GM20431 (cell line): ENCODE measurements around the gene DNAH10.

Experiments
- in situ Hi-C: fragments of 300-500 bp; cut with MseI, MboI; formaldehyde crosslinking; loops from one replicate; pipeline ENCODE4 v1.15.0; 2020; ENCODE audit warnings: low sequenced_read_pairs; ENCODE audit not compliant: unreplicated experiment

DNAH10 gene

DNA sequence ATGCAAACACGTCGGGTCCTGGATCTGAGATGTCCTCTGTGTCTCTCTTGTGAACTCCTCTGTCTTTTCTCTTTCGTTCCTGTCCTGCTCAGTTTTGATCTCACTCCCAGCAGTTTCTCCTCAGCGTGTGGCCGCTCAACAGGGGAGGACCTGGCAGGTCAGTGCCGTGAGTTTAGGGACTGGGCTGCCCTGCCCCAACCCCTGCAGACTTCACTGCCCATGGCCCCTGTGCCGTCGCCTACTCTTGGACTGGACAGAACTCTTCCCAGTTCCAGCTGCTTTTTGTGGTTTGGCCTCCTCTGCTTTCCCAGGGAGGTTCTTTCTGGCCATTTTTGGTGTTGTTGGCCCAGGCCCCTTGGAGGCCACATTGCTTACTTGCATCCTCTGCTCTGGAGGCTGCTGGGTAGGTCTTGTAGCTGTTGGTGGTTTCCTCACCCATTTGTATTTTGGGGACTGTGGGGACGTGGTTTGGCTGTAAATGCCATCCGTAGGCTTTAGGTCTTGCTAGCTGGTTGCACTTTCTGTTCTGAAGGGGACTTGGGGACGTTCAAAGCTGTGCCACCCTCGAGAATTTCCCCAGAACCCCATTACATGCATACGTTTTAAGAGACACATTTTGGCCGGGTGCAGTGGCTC lies 20.0 kb upstream of the DNAH10 start:
- in situ Hi-C loops = no loop called here

DNA sequence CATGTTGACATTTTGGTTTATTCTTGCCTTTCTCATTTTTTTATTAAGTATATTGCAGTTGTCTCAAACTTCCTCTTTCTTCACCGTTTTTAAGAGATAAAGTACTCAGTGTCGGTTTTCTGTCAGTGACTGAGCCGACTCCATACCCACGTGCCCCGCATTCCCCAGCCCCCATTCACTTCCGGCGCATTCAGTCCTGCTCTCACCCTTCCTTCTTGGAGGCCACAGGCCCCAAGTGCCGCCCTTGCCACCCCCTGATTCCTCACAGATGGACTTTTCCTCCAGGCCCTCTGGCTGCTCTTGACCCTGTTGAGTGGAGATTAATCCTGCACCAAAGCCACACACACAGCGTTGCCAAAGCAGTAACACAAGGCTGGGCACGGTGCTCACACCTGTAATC lies 19.1 kb upstream of the DNAH10 start:
- in situ Hi-C loops = no loop called here

DNA sequence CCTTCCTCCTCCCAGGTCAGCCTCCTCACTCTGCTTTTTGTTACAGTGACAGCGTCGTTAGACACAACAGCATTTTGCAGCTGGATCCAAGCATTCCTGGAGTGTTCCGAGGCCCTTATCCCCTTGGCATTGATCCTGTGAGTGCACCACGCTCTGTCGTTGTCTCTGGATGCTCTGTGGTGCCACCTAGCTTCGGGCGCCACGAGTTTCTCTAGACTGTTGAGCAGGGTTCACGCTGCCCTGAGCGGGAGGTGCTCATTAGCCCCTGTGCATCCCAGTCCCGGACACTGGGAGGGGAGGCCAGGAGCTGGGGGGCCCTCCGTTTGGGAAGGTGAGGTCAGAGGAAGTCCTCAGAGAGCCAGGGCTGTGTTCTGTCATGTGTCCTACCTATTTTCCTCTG lies 17.3 kb upstream of the DNAH10 start:
- in situ Hi-C loops = no loop called here

DNA sequence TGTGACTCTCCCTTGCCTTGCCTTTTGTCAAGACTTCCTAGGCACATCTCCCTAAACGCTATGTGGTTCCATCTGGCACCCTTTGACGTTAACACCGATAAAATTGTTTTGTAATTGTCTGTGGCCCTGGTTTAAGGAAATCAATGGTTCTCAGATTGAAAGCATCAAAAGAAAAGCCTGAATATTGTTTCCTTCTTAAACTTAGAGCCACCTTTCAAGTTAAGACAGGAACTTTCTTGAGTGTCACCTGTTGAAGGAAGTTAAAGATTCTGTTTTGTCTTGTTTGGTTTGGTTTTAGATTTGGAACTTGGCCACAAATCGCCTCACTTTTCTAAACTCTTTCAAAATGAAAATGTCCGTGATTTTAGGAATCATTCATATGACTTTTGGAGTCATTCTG lies 14.8 kb upstream of the DNAH10 start:
- in situ Hi-C loops = no loop called here

DNA sequence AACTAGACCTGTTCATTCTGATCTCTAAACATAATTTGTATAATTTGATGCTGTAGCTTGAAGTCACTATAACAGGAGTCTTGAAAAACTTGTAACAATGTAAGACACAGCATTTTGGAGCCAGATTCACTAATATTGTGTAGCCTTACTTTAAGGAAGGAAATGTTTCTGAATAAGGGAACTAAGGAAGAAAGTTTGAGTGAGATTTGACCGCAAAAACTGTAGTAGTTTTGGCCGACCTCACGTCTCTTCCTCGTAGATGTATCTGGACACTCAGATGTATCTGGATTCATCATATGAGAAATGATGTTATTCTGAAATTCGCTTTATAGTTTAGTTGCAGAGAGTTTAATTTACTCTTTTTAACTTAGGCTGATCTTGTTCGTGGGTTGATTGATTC lies 13.9 kb upstream of the DNAH10 start:
- in situ Hi-C loops = no loop called here

DNA sequence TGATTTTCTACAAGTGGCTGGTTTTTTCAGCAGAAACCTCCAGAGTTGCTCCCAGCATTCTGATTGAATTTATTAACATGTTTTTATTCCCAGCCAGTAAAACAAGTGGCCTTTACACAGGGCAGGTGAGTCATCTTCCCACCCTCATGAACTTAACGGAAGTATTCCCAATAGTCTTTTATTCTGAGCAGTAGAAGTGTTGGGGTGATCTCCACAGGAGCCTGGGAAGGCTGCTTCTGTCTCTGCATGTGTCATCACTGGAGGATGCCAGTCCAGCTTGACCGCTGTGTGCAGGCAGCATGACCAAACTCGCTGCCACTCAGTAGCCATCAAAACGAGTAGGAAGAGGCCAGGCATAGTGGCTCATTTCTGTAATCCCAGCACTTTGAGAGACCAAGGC lies 13.4 kb upstream of the DNAH10 start:
- in situ Hi-C loops = no loop called here

DNA sequence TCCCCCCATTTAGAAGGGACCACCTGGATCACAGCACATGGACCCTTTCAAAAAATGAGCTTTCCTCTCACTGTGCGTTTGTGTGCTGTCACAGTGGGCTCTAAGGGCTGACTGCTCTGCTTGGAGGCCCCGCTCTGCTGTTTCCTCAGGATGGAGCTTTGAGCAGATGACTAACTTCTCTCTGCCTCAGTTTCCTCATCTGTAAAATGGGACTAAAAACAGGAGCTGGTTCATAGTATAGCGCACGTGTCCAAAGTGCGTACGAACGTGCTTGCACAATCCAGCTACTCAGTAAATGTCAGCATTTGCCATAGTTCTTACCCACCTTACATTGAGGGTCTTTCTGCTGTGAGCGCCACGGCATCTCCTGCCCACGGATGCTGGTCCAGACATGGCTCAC lies 12.7 kb upstream of the DNAH10 start:
- in situ Hi-C loops = no loop called here

DNA sequence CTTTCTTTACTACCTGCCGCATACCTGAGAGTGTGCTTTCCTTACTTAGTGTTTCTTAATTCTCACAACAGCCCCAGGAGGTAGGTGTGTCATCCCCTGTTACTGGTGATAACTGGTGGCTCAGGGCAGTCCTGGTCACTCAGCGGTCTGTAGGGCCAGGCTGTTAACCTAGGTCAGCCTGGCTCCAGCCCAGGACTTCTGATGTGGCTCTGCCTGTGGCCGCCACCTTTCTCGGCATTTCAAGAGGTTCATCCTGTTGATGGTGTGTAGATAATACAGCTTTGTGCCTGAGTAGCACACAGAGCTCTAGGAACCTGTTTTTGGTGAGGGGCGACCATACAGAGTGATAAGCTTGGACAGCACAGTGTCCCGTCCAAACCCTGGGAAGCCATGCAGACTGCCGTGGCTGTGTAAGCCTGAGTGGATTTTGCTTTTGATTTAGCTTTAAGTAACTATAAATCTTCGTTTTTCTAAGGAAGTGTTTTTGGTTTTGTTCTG lies 11.9 kb upstream of the DNAH10 start:
- in situ Hi-C loops = no loop called here

DNA sequence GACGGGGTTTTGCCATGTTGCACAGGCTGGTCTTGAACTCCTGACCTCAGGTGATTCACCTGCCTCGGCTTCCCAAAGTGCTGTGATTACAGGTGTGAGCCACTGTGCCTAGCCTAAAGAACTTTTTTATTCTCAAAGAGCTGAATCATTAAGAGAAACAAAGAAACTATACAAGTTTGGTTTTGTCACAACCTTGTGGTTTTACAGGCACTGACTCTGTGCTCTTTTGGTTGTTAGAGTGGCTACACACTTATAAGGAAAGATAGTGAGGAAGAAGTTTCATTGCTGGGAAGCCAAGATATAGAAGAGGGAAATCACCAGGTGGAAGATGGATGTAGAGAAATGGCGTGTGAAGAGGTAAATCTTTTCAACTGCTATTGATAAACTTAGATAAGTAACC lies 10.1 kb upstream of the DNAH10 start:
- in situ Hi-C loops = no loop called here

DNA sequence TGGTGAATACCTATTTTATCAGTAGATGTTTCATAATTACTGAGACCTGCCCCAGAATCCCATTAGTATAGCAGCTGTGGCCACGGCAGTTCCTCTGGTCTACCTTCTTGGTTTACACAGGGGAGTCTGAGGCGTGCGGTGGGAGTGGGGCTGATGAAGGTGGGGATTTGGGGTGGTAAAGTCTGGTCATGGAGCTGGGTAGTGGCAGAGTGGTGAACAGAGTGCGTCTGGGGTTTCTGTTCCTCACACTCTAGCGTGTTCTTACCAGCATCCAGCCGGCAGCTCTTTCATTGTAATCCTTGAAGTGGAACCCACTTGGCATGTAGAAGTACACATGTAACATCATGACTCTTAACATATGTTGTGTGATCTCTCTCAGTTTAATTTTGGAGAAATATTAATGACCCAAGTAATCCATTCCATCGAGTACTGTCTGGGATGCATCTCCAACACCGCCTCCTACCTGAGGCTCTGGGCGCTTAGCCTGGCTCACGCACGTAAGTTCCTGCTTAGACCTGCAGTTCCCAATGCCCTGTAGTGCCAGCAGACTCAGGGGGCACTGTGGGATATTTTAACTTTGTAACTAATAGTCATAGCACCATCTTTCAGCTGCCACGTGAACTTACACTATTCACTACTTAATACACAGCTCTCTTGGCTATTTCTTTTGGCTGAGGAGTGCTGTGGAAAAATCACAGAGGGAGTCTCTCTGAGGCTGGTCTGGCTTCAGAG lies 7.9 kb upstream of the DNAH10 start:
- in situ Hi-C loops = no loop called here

DNA sequence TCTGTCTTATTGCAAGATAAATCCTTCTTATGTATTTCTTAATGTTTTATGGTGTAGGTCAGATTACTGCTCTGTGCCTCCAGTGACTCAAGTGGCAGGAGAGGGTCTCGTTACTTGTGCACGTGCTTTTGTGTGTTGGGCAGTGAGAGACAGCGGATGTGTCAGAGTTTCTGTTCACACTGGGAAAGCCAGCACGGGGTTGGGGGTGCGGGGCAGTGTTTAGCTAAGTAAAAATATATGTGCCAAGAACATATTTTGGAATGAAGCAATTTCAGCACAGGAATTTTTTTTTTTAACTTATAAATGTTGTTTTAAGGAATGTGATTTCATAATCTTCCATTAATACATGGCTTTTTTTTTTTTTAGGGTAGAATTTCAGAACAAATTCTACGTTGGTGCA lies 4.5 kb upstream of the DNAH10 start:
- in situ Hi-C loops = no loop called here

DNA sequence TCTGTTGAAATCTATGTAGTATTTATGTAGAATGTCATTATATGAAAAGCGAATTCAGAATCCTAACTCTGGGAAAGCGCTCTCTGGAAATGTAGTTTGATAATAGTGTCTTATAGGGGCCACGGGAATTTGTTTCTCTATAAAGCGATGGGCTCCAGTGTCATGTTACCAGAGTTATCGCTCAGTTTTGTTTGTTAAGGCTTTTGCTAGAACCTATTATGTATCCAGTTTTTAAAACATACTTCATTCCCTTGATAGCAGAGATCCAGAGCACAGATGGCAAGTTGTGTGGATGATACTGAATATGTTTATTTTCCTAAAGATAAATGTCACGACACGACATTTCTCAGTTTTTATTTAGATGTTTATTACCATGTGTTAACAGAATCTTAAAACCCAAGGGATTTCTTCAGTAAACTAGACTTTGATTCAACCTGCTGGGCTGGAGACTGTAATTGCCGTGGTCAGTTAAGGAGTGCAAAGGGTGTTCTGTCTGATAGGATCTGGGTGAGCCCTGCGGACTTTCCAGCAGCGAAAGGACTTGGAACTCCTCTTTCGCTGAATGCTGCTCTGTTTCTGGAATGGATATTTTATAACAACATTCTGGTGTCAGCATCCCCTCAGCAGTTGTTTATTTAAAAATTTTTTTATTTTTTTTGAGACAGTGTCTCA lies 1.7 kb upstream of the DNAH10 start:
- in situ Hi-C loops = no loop called here

DNA sequence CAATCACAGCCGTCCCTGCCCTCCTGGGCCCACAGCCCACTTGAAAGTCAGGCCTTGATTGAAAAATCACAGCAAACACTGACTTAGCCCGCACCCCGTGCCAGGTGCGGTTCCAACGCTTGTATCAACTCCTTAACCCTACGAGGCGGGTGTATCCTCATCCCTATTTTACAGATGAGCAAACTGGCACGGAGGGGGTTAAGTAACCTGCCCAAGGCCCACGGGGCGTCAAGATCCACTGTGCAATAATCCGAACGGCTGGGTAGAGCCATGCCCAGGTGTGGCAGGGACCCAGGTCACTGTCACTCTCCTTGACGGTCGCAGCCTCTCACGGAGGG lies 583 bp downstream of the DNAH10 start:
- in situ Hi-C loops = no loop called here

DNA sequence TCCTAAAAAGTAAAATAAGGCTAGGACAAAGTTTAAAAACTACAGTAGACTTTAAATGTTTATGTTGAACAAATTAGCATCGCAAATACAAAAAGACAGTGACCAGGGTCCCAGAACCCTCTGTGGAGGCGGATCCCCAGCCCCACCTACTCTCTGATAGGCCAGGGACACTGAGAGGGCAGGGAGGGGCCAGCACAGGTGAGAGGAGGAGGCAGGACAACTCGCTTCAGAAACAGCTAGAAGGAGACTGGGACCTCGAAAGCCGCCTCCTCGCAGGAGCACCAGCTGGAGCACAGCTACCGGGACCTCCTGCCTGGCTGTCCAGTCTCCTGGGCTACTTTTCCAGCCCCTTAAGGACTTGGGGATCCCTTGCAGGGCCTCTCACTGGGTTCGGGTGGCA lies 992 bp downstream of the DNAH10 start:
- in situ Hi-C loops = no loop called here

DNA sequence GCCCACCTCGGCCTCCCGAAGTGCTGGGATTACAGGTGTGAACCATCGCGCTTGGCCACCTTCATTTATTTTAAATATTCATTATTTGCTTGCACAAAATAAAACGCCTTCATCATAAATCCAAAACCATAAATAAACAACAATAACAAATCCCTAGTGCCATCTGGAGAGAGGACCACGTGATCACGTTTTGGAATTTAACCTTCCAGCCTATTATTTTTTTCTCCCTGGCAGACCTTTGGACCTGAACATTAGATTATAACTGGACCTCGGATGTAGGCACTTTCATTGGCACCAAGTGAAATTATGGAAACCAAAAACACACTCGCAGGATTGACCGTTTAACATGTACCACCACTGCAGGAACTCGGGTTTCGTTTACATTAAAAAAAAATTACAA lies 2.0 kb downstream of the DNAH10 start:
- in situ Hi-C loops = no loop called here

DNA sequence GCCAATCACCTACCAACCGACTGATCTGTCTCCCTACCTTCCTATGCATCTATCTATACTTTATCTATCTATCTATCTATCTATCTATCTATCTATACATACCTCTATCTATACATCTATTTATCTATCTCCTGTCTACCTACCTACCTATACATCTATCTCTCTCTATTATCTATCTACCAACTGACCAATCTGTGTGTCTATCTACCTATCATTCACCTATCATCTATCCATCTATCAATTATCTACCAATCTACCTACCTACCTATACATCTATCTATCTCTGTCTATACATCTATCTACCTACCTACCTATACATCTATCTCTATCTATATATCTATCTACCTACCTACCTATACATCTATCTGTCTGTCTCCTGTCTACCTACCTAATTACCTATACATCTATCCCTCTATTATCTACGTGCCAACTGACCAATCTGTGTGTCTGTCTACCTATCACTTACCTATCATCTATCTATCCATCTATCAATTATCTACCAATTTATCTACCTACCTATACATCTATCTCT lies 3.5 kb downstream of the DNAH10 start:
- in situ Hi-C loops = no loop called here

DNA sequence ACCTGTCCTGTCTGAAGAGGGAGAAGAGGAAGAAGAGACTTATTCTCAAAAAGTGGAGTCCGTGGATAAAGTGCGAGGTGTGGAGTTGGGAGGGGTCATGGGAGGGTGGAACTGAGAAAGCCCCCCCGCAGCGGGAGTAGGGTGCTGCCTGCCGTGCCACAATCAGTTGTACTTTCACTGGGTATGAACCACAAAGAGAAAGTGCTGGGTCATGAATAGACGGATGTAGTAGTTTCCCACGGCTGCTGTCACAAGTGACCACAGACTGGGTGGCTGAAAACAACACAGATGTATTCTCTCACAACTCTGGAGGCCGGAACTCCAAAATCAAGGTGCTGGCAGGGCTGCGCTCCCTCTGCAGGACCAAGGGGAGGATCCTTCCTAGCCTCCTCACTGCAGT lies 5.5 kb downstream of the DNAH10 start:
- in situ Hi-C loops = no loop called here

DNA sequence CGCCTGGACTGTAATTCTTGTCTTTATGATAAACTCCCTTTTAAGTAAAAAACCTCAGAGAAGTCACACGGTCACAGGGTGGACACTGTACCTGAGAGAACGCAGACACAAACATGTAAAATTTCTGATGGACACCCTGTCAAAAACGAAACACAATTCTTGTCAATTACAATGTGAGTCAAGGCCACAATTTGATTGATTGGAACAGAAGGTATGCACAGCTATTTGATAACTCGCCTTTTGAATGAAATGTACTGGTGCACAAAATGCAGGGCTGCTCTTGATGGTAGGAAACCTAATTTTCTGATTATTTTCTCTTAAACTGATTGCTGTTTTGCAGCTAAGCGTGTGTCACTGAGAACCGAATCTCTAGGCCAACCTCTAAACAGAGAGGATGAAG lies 9.2 kb downstream of the DNAH10 start:
- in situ Hi-C loops = no loop called here

DNA sequence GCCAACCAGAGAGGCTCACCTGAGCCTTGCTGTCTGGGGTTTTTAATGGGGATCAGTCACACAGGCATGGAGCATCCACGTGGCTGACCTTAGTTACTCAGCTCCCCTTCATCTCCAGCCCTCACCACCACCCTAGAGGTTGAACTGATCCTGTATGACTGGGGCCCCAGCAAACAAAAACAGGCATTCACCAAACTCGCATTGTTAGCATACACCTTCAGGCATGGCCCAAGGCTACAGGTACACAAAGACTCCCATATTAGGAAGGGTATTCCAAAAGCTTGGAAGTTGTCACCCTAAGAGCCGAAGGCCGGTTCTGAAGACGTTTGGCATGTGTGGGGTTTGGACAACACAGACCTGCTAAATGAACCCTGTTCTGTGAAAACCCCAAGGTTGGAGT lies 10.0 kb downstream of the DNAH10 start:
- in situ Hi-C loops = no loop called here

DNA sequence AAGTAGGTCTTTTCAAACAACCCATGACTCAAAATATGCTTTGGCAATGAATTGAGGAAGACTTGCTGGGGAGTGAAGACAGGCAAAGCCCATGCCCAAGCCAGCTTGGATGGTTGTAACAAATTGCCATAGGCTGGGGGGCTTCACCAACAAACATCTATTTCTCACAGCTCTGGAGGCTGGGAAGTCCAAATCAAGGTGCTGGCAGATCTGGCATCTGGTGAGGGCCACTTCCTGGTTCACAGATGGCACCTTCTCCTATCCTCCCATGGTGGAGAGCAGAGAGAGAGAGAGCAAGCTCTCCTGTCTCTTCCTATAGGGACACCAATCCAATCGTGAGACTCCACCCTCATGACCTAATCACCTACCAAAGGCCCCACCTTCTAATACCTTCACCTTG lies 11.3 kb downstream of the DNAH10 start:
- in situ Hi-C loops = no loop called here

DNA sequence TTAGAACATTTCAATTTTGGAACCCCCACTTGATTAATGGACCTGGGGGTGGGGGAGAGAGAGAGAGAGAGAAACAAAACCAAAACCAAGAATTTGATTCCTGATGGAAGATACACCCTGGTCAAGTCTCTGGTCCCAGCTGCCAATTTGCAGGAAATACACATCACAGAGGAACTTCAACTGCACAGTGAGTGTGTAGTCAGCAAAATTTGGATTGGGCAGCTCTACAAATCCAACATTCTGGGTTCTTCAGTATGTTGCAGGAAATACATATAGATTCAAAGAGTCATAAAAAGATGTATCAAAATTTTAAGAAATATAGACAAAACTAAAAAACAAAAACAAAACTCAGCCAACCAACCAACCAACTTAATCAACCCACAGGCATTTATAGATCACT lies 17.4 kb downstream of the DNAH10 start:
- in situ Hi-C loops = no loop called here
